ENCODE measurements around the gene SH3PXD2B.
A peak's percentile ranks its signal among the peaks of the same experiment; 100 is the strongest.

- TF ChIP-seq, protein P1, sequence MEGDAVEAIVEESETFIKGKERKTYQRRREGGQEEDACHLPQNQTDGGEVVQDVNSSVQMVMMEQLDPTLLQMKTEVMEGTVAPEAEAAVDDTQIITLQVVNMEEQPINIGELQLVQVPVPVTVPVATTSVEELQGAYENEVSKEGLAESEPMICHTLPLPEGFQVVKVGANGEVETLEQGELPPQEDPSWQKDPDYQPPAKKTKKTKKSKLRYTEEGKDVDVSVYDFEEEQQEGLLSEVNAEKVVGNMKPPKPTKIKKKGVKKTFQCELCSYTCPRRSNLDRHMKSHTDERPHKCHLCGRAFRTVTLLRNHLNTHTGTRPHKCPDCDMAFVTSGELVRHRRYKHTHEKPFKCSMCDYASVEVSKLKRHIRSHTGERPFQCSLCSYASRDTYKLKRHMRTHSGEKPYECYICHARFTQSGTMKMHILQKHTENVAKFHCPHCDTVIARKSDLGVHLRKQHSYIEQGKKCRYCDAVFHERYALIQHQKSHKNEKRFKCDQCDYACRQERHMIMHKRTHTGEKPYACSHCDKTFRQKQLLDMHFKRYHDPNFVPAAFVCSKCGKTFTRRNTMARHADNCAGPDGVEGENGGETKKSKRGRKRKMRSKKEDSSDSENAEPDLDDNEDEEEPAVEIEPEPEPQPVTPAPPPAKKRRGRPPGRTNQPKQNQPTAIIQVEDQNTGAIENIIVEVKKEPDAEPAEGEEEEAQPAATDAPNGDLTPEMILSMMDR (conservative IDR thresholded peaks at IDR 0.05; ENCODE audit: low read depth, low read length) = no peak
- no peak for TF ChIP-seq CEBPB (IDR thresholded peaks at IDR 0.05; ENCODE audit: low read depth, low read length)
- no peak for TF ChIP-seq FOS (IDR thresholded peaks at IDR 0.05; ENCODE audit: low read depth, low read length)
- peak; percentile 78 for TF ChIP-seq MAZ (IDR thresholded peaks at IDR 0.05; ENCODE audit: borderline replicate concordance, low read depth, low read length)
- TF ChIP-seq RFX5 (IDR thresholded peaks at IDR 0.05; ENCODE audit: low read depth, low read length) = no peak
- no peak for TF ChIP-seq BHLHE40 (IDR thresholded peaks at IDR 0.05; ENCODE audit: low read depth, low read length)
- no peak for TF ChIP-seq CHD1 (IDR thresholded peaks at IDR 0.05; ENCODE audit: low read depth, low read length)
- peak; percentile 62; the same call in 1 of the 2 replicates for TF ChIP-seq POLR2A (IDR thresholded peaks at IDR 0.05; ENCODE audit: low read depth, low read length)
- no peak for TF ChIP-seq RAD21 (IDR thresholded peaks at IDR 0.05; ENCODE audit: low read length)
- TF ChIP-seq MXI1 (IDR thresholded peaks at IDR 0.05; ENCODE audit: borderline replicate concordance, low read depth, low read length) = 0 out of 2 replicates have a peak, but pooled peaks have one; percentile 24
- no peak for TF ChIP-seq RCOR1 (IDR thresholded peaks at IDR 0.05; ENCODE audit: insufficient replicate concordance, low read length)
These were observed 170.3 kb downstream of the SH3PXD2B start for GRCh38 chr5:172283862-172284610.

Measured in IMR-90 (cell line).